Measurements from ENCODE around the gene RRBP1.

- no peak for TF ChIP-seq EZH2 (IDR thresholded peaks at IDR 0.05; ENCODE audit: borderline replicate concordance)
- no peak for TF ChIP-seq CTCF (IDR thresholded peaks at IDR 0.05; ENCODE audit: poor library complexity)
Measured at GRCh38 chr20:17647391-17648314, 34.4 kb downstream of the RRBP1 start.

Data from hepatocyte (in vitro differentiated cells).